Ecto neural progenitor cell (in vitro differentiated cells): ENCODE data around the gene ARMC5.
"Not testable (repeated sequence)": the region's sequence is repeated elsewhere in the genome, so short reads cannot be mapped to it uniquely, and the experiment has no call there.

Source experiments
- DNase-seq: peaks from one replicate; pipeline ENCODE4 v3.0.0-alpha.2; 2018; ENCODE audit warnings: low spot score

ARMC5 gene

GRCh38 chr16:31501966-31502348, 42.7 kb downstream of the ARMC5 start:
- no peak for DNase-seq

GRCh38 chr16:31502981-31503380, 43.7 kb downstream of the ARMC5 start:
- no peak for DNase-seq

GRCh38 chr16:31503555-31503954, 44.3 kb downstream of the ARMC5 start:
- not testable (repeated sequence) for DNase-seq

GRCh38 chr16:31504159-31504558, 44.9 kb downstream of the ARMC5 start:
- no peak for DNase-seq

- no peak for DNase-seq
These were observed 46.2 kb downstream of the ARMC5 start for GRCh38 chr16:31505483-31505882.

- no peak for DNase-seq
These were observed 48.3 kb downstream of the ARMC5 start for GRCh38 chr16:31507617-31507928.

- DNase-seq, result peak; percentile 95
These were observed 48.8 kb downstream of the ARMC5 start, which contains the start of gene RUSF1 for GRCh38 chr16:31507929-31508705. RUSF1 (minus strand) TSS chr16:31508391; CDS start chr16:31508373, 18 bp downstream.

- DNase-seq, result no peak
These were observed 49.5 kb downstream of the ARMC5 start for GRCh38 chr16:31508706-31509195.

- no peak for DNase-seq
These were observed 53.8 kb downstream of the ARMC5 start for GRCh38 chr16:31513126-31513525.

- DNase-seq, result no peak
These were observed 54.6 kb downstream of the ARMC5 start for GRCh38 chr16:31513884-31514283.
